Measurements from ENCODE around the gene EFCAB9. TPM values are rescaled to one million over a fixed set of nuclear protein-coding genes. Genes with fewer than 3 reads are reported as not detected.

EFCAB9 gene
- total RNA-seq, 3 donors from 2014 or later = not detected

DNA sequence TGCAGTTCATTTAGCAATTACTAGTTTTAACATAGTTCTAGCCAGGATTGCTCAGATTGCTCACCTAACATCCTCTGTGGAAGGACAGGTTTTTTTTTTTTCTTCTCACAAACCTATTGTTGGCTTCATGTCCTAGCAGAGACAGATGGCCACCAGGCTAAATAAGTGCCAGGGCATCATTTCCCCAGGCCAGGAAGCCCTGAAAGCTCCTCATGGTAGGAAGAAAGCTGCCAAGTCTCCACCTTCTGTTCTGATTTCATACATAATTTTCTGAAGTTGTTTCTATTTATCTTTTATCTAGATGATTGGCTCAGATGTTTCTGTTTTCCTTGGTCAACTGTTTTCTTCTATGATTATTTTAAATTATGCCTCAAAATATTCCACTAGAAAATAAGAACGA lies 31.0 kb downstream of the EFCAB9 start:
- no peak for DNase-seq
- intact Hi-C loops (cut with DNase I, micrococcal nuclease) = no loop called here
- Histone ChIP-seq H3K36me3 (ENCODE audit: low read depth) (no peaks in the 10 kb centered on the region), H3K9me3 (no peaks in the 10 kb centered on the region), H3K4me1 (ENCODE audit: low read depth) (no peaks in the 10 kb centered on the region), H3K4me3 (no peak overlapping the region)
- no peak for ATAC-seq
- TF ChIP-seq, protein P1, sequence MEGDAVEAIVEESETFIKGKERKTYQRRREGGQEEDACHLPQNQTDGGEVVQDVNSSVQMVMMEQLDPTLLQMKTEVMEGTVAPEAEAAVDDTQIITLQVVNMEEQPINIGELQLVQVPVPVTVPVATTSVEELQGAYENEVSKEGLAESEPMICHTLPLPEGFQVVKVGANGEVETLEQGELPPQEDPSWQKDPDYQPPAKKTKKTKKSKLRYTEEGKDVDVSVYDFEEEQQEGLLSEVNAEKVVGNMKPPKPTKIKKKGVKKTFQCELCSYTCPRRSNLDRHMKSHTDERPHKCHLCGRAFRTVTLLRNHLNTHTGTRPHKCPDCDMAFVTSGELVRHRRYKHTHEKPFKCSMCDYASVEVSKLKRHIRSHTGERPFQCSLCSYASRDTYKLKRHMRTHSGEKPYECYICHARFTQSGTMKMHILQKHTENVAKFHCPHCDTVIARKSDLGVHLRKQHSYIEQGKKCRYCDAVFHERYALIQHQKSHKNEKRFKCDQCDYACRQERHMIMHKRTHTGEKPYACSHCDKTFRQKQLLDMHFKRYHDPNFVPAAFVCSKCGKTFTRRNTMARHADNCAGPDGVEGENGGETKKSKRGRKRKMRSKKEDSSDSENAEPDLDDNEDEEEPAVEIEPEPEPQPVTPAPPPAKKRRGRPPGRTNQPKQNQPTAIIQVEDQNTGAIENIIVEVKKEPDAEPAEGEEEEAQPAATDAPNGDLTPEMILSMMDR (IDR thresholded peaks at IDR 0.05) = no peak

- no peaks in the 10 kb centered on the region for H3K36me3 ChIP-seq (ENCODE audit: low read depth)
- TF ChIP-seq, protein P1 (IDR thresholded peaks at IDR 0.05) = no peak
- H3K9me3 ChIP-seq = no peaks in the 10 kb centered on the region
- H3K4me3 ChIP-seq = no peak overlapping the region
- ATAC-seq (no peak), DNase-seq (no peak)
- intact Hi-C loops (cut with DNase I, micrococcal nuclease) = no loop called here
- H3K4me1 ChIP-seq (ENCODE audit: low read depth) = peaks cover 4% of the 10 kb centered on the region
Measured at GRCh38 chr5:172229904-172230303, 35.9 kb downstream of the EFCAB9 start.

DNA sequence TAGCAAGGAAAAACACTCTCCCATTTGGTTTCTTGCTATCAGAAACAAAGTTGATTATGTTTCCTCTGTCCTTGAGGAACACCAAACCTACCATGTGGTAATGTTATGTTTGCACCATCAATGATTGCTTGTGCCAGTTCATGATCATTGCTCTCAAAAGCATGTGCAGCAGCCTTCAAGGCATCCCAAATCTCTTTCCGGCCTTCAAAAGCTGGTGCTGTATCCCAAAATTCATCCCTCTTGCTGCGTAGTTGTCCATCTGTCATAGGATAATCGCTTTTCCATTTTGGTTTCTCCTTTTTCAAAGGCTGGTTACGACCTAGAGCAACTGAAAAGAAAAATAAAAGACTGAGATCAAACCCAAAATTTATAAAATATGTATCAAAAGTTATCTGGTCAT lies 40.1 kb downstream of the EFCAB9 start:
- Histone ChIP-seq H3K4me1 (ENCODE audit: low read depth) (peaks cover 32% of the 10 kb centered on the region), H3K9me3 (no peaks in the 10 kb centered on the region), H3K4me3 (no peak overlapping the region), H3K36me3 (ENCODE audit: low read depth) (no peaks in the 10 kb centered on the region)
- no peak for ATAC-seq
- intact Hi-C loops (cut with DNase I, micrococcal nuclease) = no loop called here
- DNase-seq = no peak
- TF ChIP-seq, protein P1 (IDR thresholded peaks at IDR 0.05) = no peak

- no peak overlapping the region for H3K4me3 ChIP-seq
- ATAC-seq (peak; percentile 87), DNase-seq (peak in 1 of 3 donors; percentile 9)
- peaks cover 32% of the 10 kb centered on the region for H3K4me1 ChIP-seq (ENCODE audit: low read depth)
- TF ChIP-seq, protein P1 (IDR thresholded peaks at IDR 0.05) = no peak
- intact Hi-C loops (cut with DNase I, micrococcal nuclease) = no loop called here
- H3K9me3 ChIP-seq = no peaks in the 10 kb centered on the region
- H3K36me3 ChIP-seq (ENCODE audit: low read depth) = no peaks in the 10 kb centered on the region
Measured at GRCh38 chr5:172235132-172235780, 41.3 kb downstream of the EFCAB9 start.

DNA sequence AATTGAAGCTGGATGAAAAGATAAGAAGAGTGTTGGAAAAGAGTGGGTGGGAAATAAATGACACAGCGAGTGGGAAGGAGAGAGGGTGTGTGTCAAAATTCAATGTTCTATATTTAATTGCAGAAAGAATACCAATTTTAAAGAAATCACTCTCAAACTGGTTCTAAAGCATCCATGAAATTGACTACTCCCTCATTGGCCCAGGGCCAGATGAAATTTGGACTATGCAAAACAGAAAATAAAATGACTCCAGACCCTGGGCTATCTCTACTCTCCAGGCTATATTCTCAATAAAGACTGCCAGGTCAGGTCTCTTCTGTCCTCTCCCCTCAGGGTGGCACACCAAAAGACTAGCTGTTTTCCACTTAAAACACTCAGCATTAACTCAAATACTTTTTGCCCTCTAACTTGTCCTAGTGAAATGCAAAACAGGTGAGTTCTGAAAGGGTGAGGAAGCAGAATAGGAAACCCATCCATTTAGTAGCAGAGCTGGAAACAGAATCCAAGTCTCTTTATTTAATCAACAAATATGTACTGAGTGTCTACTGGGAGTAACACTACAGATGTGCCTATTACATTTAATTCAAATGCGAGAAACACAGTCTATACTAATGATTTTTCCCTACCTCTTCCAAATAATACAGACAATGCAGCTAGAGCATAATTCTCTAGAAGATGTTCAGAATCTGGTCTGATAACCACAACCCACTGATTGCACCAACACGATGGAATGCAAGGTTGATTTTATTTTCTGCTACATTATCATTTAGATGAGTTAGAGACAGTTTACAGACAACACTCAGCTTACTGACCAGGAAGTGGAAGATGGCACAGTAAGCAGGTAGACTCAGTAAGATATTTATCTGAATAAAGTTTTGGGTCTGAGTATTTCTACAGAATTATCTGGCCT lies 42.1 kb downstream of the EFCAB9 start:
- intact Hi-C loops (cut with DNase I, micrococcal nuclease) = no loop called here
- DNase-seq (peak in 1 of 3 donors; percentile 87), ATAC-seq (peak; percentile 79)
- no peak overlapping the region for H3K4me3 ChIP-seq
- H3K9me3 ChIP-seq = no peaks in the 10 kb centered on the region
- no peaks in the 10 kb centered on the region for H3K36me3 ChIP-seq (ENCODE audit: low read depth)
- TF ChIP-seq, protein P1 (IDR thresholded peaks at IDR 0.05) = no peak
- peaks cover 32% of the 10 kb centered on the region for H3K4me1 ChIP-seq (ENCODE audit: low read depth)
